HL-60/S4 (cell line): Measurements from ENCODE around the gene SYT8.
"Not testable (repeated sequence)": the region's sequence is repeated elsewhere in the genome, so short reads cannot be mapped to it uniquely, and the experiment has no call there.

Source experiments
- in situ Hi-C: fragments of 300-500 bp; cut with MboI; formaldehyde crosslinking; loops from 2 replicates; pipeline ENCODE4 v1.14.3; 2022; ENCODE audit warnings: low sequenced_read_pairs

The SYT8 gene

DNA sequence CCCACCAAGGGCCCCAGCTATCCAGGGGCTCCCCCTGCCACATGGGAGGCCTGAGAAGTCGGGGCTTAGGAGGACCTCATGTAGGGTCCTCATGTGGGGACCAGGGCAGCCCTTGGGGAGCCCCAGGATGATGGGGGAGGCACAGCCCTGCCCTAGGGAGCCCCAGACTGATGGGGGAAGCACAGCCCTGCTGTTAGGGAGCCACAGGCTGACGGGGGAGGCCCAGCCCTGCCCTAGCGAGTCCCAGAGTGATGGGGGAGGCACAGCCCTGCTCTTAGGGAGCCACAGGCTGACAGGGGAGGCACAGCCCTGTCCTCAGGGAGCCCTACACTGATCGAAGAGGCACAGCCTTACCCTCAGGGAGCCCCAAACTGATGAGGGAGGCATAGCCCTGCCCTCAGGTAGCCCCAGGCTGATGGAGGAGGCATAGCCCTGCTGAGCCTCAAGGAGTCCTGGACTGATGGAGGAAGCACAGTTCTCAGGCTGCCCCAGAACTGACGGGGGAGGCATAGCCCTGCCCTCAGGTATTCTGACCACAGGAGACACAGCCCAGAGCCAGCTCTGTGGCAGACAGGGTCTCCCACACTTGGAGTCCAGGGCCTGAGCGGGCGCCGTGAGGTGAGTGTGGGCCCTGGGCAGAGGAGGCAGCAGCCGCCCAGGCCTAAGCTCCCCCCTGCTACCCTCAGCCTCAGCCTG is 46.1 kb downstream of the SYT8 start:
- in situ Hi-C loops: no loop called here

DNA sequence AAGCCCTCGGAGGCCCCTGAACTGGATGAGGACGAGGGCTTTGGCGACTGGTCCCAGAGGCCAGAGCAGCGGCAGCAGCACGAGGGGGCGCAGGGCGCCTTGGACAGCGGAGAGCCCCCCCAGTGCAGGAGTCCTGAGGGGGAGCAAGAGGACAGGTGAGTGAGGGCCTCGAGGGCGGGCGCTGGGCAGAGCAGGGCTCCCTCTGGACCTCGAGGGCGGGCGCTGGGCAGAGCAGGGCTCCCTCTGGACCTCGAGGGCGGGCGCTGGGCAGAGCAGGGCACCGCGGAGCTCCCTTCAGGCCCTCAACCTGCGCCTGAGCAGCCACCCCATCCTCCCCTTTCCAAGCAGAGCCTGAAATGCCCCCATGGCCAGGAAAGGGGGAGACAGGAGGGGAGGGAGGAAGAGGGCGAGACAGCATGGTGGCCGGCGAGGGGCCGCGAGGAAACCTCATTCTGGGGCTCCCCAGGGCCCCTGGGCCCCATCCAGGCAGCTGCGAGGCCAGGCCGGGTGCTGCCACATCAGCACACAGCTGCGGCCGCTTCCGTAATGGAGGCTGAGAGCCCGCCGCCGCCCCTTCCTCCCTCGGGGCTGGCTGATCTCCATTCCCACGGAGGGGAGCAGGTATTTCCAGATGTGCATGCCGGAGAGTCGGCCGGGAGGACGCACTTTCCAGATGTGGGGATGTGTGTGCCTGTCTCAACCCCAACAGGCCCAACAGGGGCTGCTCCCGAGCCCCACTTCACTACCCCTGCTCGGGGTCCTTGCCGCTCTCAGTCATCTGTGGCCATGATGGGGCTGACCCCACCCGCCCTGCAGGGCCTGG is 46.9 kb downstream of the SYT8 start:
- in situ Hi-C loops: no loop called here

DNA sequence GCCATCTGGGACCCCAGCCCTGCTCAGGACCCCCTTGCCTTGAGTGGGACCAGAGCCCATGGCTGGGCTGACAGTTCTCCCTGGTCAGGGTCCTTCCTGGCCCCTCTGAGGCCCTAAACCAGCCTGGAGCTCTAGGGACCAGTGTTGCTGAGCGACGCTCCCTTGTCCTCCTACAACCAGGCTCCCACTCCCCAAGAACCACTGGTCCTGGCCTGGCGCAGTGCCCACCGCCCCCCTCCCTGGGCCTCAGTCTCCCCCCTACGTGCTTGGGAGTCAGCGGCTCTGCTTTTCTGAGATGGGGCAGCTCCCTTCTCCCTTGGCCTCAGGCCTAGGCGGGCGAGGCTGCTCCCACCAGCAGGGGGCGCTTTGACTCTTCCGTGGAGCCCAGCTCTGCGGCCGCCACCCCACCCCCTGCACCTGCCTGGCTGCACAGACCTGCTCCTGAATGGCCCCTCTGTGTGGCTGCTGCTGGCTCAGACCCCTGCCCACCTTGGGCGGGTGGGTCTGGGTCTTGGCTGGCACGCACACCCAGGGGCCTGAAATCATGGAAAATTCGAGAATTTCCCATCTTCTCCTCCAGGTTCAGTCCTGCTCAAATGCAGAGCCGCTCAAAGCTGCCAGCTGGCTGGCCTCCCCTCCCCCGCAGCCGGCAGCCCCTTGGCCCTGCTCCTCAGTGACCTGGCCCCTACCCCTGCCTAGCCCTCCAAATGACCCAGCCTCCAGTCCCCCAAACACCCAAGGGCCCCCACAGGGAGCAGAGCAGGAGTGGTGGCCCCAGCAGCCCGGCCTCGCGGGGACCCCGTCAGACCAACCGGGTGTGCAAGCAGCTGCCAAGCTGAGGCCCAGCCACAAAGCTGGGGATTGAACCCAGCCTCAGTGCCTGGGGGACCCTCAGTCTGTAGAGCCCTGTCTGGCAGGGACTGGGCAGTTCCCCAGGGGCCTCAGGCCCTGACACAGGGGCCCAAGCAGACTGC is 47.8 kb downstream of the SYT8 start:
- in situ Hi-C loops: no loop called here

DNA sequence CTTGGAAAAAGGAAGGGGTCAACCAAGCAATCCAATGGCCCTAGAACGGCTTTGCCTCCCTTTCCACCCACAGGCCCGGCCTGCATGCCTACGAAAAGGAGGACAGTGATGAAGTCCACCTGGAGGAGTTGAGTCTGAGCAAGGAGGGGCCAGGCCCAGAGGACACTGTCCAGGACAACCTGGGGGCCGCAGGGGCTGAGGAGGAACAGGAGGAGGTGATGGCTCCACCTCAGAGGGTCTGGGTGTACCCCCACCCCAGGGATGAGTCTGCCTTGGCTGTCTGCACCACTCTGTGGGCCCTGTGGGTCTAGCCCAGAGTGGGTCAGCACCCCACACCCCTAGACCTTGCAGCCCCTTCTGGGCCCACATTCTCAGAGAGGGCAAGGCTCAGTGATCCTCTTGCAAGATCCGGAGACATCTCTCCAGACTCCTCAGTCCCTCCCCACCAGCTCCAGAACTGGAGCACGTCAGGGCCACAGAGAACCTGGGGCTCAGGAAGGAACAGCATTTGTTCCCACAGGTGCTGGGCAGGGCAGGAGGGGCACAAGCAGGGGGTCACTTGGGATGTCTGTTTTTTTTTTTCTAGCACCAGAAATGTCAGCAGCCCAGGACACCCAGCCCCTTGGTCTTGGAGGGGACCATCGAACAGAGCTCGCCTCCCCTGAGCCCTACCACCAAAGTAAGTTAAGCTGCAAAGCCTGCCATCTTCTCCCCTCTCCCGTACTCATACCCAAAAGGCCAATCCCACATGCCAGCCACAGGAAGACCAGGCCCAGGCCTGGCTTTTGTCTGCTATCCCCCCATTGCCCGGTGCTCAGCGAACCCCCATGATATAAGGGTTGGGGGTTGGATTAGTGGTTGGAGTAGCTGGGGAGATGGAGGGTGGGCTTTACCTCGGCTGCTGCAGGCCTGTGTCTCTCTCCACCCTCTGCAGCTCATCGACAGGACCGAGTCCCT is 48.8 kb downstream of the SYT8 start:
- in situ Hi-C loops: no loop called here

DNA sequence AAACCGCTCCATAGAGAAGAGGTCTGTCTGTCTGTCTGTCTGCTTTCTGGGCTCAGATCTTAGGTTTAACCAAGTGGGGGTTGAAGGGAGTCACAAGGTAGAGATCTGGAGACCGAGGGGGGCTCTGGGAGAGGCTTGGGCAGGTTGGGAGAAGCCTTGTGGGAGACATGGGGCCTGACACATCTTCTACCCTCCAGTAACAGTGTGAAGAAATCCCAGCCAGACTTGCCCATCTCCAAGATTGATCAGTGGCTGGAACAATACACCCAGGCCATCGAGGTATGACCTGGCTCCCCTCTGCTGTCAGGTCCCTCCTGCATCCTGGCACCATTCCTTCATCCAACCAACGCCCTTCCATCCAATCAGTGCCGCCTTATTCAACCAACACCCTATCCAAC is 49.5 kb downstream of the SYT8 start:
- in situ Hi-C loops: no loop called here

DNA sequence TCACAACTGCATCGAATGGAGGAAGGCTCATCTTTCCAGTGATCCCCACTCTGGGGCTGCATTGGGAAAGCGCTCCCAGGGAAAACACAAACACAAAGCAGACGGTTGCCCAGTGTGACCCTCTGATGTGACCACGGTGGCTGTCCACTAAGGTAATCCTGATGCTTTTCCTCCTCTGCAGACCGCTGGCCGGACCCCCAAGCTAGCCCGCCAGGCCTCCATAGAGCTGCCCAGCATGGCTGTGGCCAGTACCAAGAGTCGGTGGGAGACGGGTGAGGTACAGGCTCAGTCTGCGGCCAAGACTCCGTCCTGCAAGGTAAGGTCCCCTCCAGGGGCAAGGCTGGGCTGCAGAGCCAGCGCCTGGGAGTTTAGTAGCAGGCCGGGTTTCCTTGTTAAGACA is 51.8 kb downstream of the SYT8 start:
- in situ Hi-C loops: not testable (repeated sequence)
